ENCODE data around the gene FAM135A. TPM values are rescaled to one million over a fixed set of nuclear protein-coding genes. Genes with fewer than 3 reads are reported as not detected.
A peak's percentile ranks its signal among the peaks of the same experiment; 100 is the strongest.

FAM135A gene
- 20.7 and 35.4 TPM in 2 replicates for polyA plus RNA-seq (2014; cell fraction: cytosol; rRNA removed)
- polyA plus RNA-seq (2014; cell fraction: nucleus; rRNA removed) = 30.0 and 30.5 TPM in 2 replicates

GRCh38 chr6:70413114-70413991 lies at the start of gene FAM135A:
TSS of gene FAM135A (plus strand) at chr6:70413508. CDS start at chr6:70428343, 14,835 bp downstream.
- DNase-seq (ENCODE audit: low spot score) = peak; percentile 99

GRCh38 chr6:70363741-70364493 lies 49.4 kb upstream of the FAM135A start:
- no peak for DNase-seq (ENCODE audit: low spot score)

GRCh38 chr6:70369332-70369950 lies 43.9 kb upstream of the FAM135A start:
- peak; percentile 72 for DNase-seq (ENCODE audit: low spot score)

GRCh38 chr6:70370496-70370895 lies 42.8 kb upstream of the FAM135A start:
- no peak for DNase-seq (ENCODE audit: low spot score)

GRCh38 chr6:70371454-70372105 lies 41.7 kb upstream of the FAM135A start:
- DNase-seq (ENCODE audit: low spot score) = peak; percentile 69

GRCh38 chr6:70375166-70375565 lies 38.1 kb upstream of the FAM135A start:
- no peak for DNase-seq (ENCODE audit: low spot score)

- no peak for DNase-seq (ENCODE audit: low spot score)
These were observed 37.4 kb upstream of the FAM135A start for GRCh38 chr6:70375882-70376281.

- no peak for DNase-seq (ENCODE audit: low spot score)
These were observed 36.7 kb upstream of the FAM135A start for GRCh38 chr6:70376628-70377027.

GRCh38 chr6:70377372-70377771 lies 35.9 kb upstream of the FAM135A start:
- DNase-seq (ENCODE audit: low spot score) = peak; percentile 18

GRCh38 chr6:70379473-70380013 lies 33.8 kb upstream of the FAM135A start:
- no peak for DNase-seq (ENCODE audit: low spot score)

- no peak for DNase-seq (ENCODE audit: low spot score)
These were observed 33.1 kb upstream of the FAM135A start for GRCh38 chr6:70380252-70380651.

- DNase-seq (ENCODE audit: low spot score) = no peak
These were observed 32.4 kb upstream of the FAM135A start for GRCh38 chr6:70380771-70381416.

GRCh38 chr6:70381417-70381782 lies 31.9 kb upstream of the FAM135A start:
- no peak for DNase-seq (ENCODE audit: low spot score)

- DNase-seq (ENCODE audit: low spot score) = no peak
These were observed 27.4 kb upstream of the FAM135A start for GRCh38 chr6:70385901-70386300.

- no peak for DNase-seq (ENCODE audit: low spot score)
These were observed 24.5 kb upstream of the FAM135A start for GRCh38 chr6:70388814-70389213.

GRCh38 chr6:70389261-70389660 lies 24.0 kb upstream of the FAM135A start:
- DNase-seq (ENCODE audit: low spot score) = no peak

GRCh38 chr6:70390067-70390466 lies 23.2 kb upstream of the FAM135A start:
- no peak for DNase-seq (ENCODE audit: low spot score)

- DNase-seq (ENCODE audit: low spot score) = no peak
These were observed 21.8 kb upstream of the FAM135A start for GRCh38 chr6:70391492-70391891.

GRCh38 chr6:70394518-70395300 lies 18.6 kb upstream of the FAM135A start:
- DNase-seq (ENCODE audit: low spot score) = no peak

- no peak for DNase-seq (ENCODE audit: low spot score)
These were observed 18.0 kb upstream of the FAM135A start for GRCh38 chr6:70395301-70395672.
